ENCODE measurements around the gene SLC35F3.

DNA sequence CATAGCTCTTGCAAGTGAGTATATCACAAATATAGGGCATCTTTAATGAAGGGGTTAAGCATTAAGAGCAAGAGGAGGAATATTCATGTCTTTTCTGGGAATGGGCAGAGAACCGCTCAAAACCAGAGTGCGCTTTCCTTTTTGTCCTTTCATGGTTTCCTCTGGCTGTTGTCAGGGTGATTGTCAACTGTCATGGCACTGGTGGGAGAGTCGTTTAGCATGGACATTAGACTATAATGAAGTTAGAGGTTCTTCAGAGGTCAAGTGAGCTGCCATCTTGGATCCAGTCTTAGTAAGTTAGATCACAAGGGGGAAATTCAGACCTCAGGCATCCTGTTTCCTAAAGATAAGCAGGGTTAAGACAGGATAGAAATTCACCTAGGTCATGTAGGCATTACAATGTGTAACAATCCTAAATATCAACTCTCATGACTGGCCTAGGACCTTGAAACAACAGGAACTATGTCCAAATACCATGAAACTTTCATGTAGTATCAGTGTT is 456.7 kb downstream of the SLC35F3 start:
- TF ChIP-seq EP300 (IDR thresholded peaks at IDR 0.05) (no peak), POLR2A (IDR thresholded peaks at IDR 0.05) (no peak)
- TF ChIP-seq, protein P1, sequence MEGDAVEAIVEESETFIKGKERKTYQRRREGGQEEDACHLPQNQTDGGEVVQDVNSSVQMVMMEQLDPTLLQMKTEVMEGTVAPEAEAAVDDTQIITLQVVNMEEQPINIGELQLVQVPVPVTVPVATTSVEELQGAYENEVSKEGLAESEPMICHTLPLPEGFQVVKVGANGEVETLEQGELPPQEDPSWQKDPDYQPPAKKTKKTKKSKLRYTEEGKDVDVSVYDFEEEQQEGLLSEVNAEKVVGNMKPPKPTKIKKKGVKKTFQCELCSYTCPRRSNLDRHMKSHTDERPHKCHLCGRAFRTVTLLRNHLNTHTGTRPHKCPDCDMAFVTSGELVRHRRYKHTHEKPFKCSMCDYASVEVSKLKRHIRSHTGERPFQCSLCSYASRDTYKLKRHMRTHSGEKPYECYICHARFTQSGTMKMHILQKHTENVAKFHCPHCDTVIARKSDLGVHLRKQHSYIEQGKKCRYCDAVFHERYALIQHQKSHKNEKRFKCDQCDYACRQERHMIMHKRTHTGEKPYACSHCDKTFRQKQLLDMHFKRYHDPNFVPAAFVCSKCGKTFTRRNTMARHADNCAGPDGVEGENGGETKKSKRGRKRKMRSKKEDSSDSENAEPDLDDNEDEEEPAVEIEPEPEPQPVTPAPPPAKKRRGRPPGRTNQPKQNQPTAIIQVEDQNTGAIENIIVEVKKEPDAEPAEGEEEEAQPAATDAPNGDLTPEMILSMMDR (IDR thresholded peaks at IDR 0.05): no peak

Data from ovary (tissue), 3 donors.